Ovary (tissue), 3 donors: ENCODE measurements around the gene CYTH1.

Experiments used
- CTCF ChIP-seq, 3 donors: fragments of 450-650 bp in 2 of 3; fragments of 200-600 bp in 1 of 3; IDR thresholded peaks; one replicate each; pipeline versions ENCODE4 v1.5.1 to v1.8.0; 2016 to 2022; ENCODE audit warnings: antibody characterized with exemption in 3 of 3, mild to moderate bottlenecking in 1 of 3
- EP300 ChIP-seq: sonication (generic); formaldehyde crosslinking; IDR thresholded peaks from one replicate; pipeline ENCODE4 v1.6.1; 2017; ENCODE audit warnings: antibody characterized with exemption
- POLR2A ChIP-seq: fragments of 450-650 bp; IDR thresholded peaks from one replicate; pipeline ENCODE4 v1.6.1; 2017; ENCODE audit warnings: antibody characterized with exemption, mild to moderate bottlenecking, moderate library complexity
- donor health status: DM: no; HTN: no; CAD: no.

- TF ChIP-seq CTCF (IDR thresholded peaks at IDR 0.05) (no peak), EP300 (no peak), POLR2A (no peak)
Observed at GRCh38 chr17:78812855-78813254, 30.8 kb upstream of the CYTH1 start.
